ENCODE measurements around the gene GJD3. TPM values are rescaled to one million over a fixed set of nuclear protein-coding genes. Genes with fewer than 3 reads are reported as not detected.

The GJD3 gene
- total and polyA plus RNA-seq, 9 of the 15 experiments (the other 6 are each of a cell fraction or from before 2014, with no cell fraction given): 0.17 to 0.38 TPM; not detected in 7

GRCh38 chr17:40358323-40359038, 6.1 kb downstream of the GJD3 start (continued):
- TF ChIP-seq ZNF280A (IDR thresholded peaks at IDR 0.05; ENCODE audit: low read depth, partially characterized antibody) (peak; percentile 15), JUND (IDR thresholded peaks at IDR 0.05; ENCODE audit: borderline replicate concordance, low read depth, low read length) (peak; percentile 34; the same call in 1 of the 2 replicates), JUND (tag; IDR thresholded peaks at IDR 0.05; ENCODE audit: borderline replicate concordance, low read depth, low read length) (no peak; the same call in 2 of the 3 replicates), SMARCA4 (IDR thresholded peaks at IDR 0.05) (0 out of 2 replicates have a peak, but pooled peaks have one; percentile 33), HLTF (IDR thresholded peaks at IDR 0.05) (peak; percentile 95), ZC3H8 (IDR thresholded peaks at IDR 0.05) (peak; percentile 63; the same call in 1 of the 2 replicates), ARNT (IDR thresholded peaks at IDR 0.05) (peak in 1 of 2 experiments; percentile 60; a peak in 2 of 4 replicates), TRIM25 (IDR thresholded peaks at IDR 0.05; ENCODE audit: borderline replicate concordance) (peak; percentile 80; the same call in 1 of the 2 replicates), RBBP5 (IDR thresholded peaks at IDR 0.05; ENCODE audit: borderline replicate concordance, insufficient read depth, low read length, poor library complexity, severe bottlenecking) (no peak), MTA2 (IDR thresholded peaks at IDR 0.05; ENCODE audit: low read depth) (peak; percentile 56), ZNF324 (CRISPR knock-in tag; IDR thresholded peaks at IDR 0.05) (no peak), CSDE1 (IDR thresholded peaks at IDR 0.05) (peak in 1 of 2 experiments; percentile 84; a peak in 1 of 4 replicates)
- TF ChIP-seq, protein P1, sequence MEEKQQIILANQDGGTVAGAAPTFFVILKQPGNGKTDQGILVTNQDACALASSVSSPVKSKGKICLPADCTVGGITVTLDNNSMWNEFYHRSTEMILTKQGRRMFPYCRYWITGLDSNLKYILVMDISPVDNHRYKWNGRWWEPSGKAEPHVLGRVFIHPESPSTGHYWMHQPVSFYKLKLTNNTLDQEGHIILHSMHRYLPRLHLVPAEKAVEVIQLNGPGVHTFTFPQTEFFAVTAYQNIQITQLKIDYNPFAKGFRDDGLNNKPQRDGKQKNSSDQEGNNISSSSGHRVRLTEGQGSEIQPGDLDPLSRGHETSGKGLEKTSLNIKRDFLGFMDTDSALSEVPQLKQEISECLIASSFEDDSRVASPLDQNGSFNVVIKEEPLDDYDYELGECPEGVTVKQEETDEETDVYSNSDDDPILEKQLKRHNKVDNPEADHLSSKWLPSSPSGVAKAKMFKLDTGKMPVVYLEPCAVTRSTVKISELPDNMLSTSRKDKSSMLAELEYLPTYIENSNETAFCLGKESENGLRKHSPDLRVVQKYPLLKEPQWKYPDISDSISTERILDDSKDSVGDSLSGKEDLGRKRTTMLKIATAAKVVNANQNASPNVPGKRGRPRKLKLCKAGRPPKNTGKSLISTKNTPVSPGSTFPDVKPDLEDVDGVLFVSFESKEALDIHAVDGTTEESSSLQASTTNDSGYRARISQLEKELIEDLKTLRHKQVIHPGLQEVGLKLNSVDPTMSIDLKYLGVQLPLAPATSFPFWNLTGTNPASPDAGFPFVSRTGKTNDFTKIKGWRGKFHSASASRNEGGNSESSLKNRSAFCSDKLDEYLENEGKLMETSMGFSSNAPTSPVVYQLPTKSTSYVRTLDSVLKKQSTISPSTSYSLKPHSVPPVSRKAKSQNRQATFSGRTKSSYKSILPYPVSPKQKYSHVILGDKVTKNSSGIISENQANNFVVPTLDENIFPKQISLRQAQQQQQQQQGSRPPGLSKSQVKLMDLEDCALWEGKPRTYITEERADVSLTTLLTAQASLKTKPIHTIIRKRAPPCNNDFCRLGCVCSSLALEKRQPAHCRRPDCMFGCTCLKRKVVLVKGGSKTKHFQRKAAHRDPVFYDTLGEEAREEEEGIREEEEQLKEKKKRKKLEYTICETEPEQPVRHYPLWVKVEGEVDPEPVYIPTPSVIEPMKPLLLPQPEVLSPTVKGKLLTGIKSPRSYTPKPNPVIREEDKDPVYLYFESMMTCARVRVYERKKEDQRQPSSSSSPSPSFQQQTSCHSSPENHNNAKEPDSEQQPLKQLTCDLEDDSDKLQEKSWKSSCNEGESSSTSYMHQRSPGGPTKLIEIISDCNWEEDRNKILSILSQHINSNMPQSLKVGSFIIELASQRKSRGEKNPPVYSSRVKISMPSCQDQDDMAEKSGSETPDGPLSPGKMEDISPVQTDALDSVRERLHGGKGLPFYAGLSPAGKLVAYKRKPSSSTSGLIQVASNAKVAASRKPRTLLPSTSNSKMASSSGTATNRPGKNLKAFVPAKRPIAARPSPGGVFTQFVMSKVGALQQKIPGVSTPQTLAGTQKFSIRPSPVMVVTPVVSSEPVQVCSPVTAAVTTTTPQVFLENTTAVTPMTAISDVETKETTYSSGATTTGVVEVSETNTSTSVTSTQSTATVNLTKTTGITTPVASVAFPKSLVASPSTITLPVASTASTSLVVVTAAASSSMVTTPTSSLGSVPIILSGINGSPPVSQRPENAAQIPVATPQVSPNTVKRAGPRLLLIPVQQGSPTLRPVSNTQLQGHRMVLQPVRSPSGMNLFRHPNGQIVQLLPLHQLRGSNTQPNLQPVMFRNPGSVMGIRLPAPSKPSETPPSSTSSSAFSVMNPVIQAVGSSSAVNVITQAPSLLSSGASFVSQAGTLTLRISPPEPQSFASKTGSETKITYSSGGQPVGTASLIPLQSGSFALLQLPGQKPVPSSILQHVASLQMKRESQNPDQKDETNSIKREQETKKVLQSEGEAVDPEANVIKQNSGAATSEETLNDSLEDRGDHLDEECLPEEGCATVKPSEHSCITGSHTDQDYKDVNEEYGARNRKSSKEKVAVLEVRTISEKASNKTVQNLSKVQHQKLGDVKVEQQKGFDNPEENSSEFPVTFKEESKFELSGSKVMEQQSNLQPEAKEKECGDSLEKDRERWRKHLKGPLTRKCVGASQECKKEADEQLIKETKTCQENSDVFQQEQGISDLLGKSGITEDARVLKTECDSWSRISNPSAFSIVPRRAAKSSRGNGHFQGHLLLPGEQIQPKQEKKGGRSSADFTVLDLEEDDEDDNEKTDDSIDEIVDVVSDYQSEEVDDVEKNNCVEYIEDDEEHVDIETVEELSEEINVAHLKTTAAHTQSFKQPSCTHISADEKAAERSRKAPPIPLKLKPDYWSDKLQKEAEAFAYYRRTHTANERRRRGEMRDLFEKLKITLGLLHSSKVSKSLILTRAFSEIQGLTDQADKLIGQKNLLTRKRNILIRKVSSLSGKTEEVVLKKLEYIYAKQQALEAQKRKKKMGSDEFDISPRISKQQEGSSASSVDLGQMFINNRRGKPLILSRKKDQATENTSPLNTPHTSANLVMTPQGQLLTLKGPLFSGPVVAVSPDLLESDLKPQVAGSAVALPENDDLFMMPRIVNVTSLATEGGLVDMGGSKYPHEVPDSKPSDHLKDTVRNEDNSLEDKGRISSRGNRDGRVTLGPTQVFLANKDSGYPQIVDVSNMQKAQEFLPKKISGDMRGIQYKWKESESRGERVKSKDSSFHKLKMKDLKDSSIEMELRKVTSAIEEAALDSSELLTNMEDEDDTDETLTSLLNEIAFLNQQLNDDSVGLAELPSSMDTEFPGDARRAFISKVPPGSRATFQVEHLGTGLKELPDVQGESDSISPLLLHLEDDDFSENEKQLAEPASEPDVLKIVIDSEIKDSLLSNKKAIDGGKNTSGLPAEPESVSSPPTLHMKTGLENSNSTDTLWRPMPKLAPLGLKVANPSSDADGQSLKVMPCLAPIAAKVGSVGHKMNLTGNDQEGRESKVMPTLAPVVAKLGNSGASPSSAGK (IDR thresholded peaks at IDR 0.05): no peak

All from K562 (cell line).